Activated CD8-positive, alpha-beta T cell treated with anti-CD3 and anti-CD28 coated beads for 36 hours (primary cell): ENCODE data around the gene CAMSAP3. TPM values are rescaled to one million over a fixed set of nuclear protein-coding genes. Genes with fewer than 3 reads are reported as not detected.

Experiments used
- ATAC-seq: fragments of 200-7000 bp; cut with Tn5 transposase; one replicate; pipeline ENCODE4 v1.10.0; 2021; ENCODE audit warnings: mild to moderate bottlenecking, moderate library complexity
- CTCF ChIA-PET: fragments of 350-600 bp; sonication (Branson Sonifier 250); formaldehyde crosslinking; loops from one replicate; lab custom pipeline; 2021; ENCODE audit warnings: antibody characterized with exemption; lab: Charles Lee
- POLR2A ChIA-PET: fragments of 350-600 bp; sonication (Branson Sonifier 250); formaldehyde crosslinking; loops from one replicate; lab custom pipeline; 2021; ENCODE audit warnings: antibody characterized with exemption; lab: Charles Lee
- DNase-seq: peaks from one replicate; pipeline ENCODE4 v3.0.0-alpha.2; 2020
- H3K27ac Mint-ChIP-seq: one replicate; pipeline ENCODE4 v1.8.0; 2021; ENCODE audit warnings: mild to moderate bottlenecking, mixed read lengths
- H3K27me3 Mint-ChIP-seq: one replicate; pipeline ENCODE4 v1.8.0; 2021; ENCODE audit warnings: mixed read lengths
- H3K36me3 Mint-ChIP-seq: one replicate; pipeline ENCODE4 v1.8.0; 2021; ENCODE audit warnings: low read depth, mixed read lengths
- H3K4me1 Mint-ChIP-seq: one replicate; pipeline ENCODE4 v1.8.0; 2021; ENCODE audit warnings: low read depth, mixed read lengths
- H3K4me3 Mint-ChIP-seq: one replicate; pipeline ENCODE4 v1.8.0; 2021; ENCODE audit warnings: mild to moderate bottlenecking, moderate library complexity, mixed read lengths
- H3K9me3 Mint-ChIP-seq: one replicate; pipeline ENCODE4 v1.8.0; 2021; ENCODE audit warnings: mixed read lengths
- intact Hi-C: fragments of 100-400 bp; cut with micrococcal nuclease; formaldehyde crosslinking; loops from one replicate; pipeline ENCODE4 v1.10.0; 2022
- total RNA-seq, 2 experiments: library from RNA; stranded (reverse); gene quantifications; one replicate each; pipeline ENCODE4 v1.2.3, GENCODE V29; 2021
- TF ChIP-seq, protein P1 (sequence below): fragments of 200-600 bp; IDR thresholded peaks from one replicate; pipeline ENCODE4 v1.8.0; 2022; ENCODE audit warnings: antibody characterized with exemption, mild to moderate bottlenecking

CAMSAP3 gene
- total RNA-seq, 2 experiments from 2014 or later: 0.25 to 0.63 TPM

DNA sequence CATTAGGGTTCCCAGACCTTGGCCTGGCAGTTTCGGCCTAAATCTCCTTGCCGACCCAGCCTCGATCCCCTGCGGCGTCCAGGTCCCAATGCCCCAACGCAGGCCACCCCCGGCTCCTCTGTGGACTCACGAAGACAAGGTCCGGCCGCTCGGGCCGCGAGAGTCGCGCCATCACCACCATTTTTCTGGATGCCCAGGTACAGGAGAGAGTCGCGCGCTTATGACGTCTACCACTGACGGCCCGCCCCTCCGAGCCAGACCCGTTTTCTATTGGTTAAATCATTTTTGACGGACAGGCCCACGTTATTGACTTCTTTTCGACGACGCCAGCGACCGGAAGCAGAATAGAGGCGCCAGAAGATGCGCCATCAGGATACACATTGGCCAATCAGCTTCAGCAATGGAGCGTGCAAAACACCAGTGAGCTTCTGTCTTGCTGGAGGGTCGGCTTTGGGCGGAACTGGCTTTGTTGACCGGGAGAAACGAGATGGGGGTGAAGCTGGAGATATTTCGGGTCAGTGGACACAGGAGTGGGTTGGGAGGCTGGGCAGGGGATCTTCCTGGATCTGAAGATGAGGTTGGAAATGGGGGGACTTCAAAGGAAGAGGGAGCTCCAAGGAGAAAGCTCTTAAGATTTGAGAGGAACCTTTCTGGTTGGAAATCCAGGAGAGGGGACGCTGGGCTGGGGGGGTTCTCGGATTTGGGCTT is 33.8 kb downstream of the CAMSAP3 start, which contains the start of the genes PET100 and XAB2:
PET100 (plus strand) TSS at position 447 of the 708 bp plus-strand sequence; CDS start at position 488, 41 bp downstream.
XAB2 (minus strand) TSS at position 199 of the 708 bp plus-strand sequence; CDS start at position 181, 18 bp downstream.
- H3K9me3 Mint-ChIP-seq: no peaks in the 10 kb centered on the region
- TF ChIP-seq, protein P1, sequence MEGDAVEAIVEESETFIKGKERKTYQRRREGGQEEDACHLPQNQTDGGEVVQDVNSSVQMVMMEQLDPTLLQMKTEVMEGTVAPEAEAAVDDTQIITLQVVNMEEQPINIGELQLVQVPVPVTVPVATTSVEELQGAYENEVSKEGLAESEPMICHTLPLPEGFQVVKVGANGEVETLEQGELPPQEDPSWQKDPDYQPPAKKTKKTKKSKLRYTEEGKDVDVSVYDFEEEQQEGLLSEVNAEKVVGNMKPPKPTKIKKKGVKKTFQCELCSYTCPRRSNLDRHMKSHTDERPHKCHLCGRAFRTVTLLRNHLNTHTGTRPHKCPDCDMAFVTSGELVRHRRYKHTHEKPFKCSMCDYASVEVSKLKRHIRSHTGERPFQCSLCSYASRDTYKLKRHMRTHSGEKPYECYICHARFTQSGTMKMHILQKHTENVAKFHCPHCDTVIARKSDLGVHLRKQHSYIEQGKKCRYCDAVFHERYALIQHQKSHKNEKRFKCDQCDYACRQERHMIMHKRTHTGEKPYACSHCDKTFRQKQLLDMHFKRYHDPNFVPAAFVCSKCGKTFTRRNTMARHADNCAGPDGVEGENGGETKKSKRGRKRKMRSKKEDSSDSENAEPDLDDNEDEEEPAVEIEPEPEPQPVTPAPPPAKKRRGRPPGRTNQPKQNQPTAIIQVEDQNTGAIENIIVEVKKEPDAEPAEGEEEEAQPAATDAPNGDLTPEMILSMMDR: no peak
- intact Hi-C loops: no loop called here
- CTCF ChIA-PET: interaction anchor here (1.1 to 4.0 kb wide), 6 partner anchors 9 to 63 kb away, joined by 4 to 18 read pairs (median 5); partner anchors contain the start of gene TRAPPC5
- H3K4me1 Mint-ChIP-seq: peaks cover 31% of the 10 kb centered on the region
- DNase-seq (peak; percentile 97), ATAC-seq (peak; percentile 99)
- H3K27ac Mint-ChIP-seq: peak within 1 kb of the TSS; percentile 93
- POLR2A ChIA-PET: interaction anchor here (0.6 to 2.0 kb wide), 16 partner anchors 8 to 240 kb away, joined by 3 to 10 read pairs (median 4); partner anchors contain the start of genes PNPLA6, STXBP2 and TRAPPC5
- peaks cover 4% of the 10 kb centered on the region for H3K36me3 Mint-ChIP-seq
- peak within 1 kb of the TSS; percentile 83 for H3K4me3 Mint-ChIP-seq
- H3K27me3 Mint-ChIP-seq: no peaks in the 10 kb centered on the region

DNA sequence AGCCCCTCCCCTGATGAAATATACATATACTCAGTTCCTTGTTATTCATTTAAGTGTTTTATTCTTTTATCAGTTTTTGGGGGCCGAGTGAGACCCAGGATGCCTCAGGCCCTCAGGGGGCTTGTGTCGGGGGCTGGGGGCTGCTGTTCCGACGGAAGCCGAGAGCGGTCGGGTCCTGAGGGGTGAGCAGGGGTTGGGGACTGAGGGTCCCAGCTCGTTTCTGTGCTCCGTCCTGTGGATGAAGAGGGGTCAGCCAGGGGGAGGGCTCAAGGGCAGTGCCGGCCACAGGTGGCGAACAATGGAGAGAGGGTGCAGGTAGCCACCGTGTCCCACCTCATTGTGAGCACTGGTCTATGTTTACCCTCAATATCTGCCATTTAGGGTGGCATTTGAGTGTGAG is 35.9 kb downstream of the CAMSAP3 start:
- intact Hi-C loops: no loop called here
- ChIA-PET POLR2A (interaction anchor here (1.7 kb wide), 1 partner anchor 13 kb away, joined by 3 read pairs; no protein-coding TSS in a partner anchor), CTCF (interaction anchor here (3.2 to 4.0 kb wide), 2 partner anchors 49 to 63 kb away, joined by 17 to 18 read pairs; partner anchors contain the start of gene TRAPPC5)
- H3K27me3 Mint-ChIP-seq: no peaks in the 10 kb centered on the region
- peaks cover 42% of the 10 kb centered on the region for H3K4me1 Mint-ChIP-seq
- TF ChIP-seq, protein P1: no peak
- H3K27ac Mint-ChIP-seq: no peak overlapping the region
- ATAC-seq: no peak
- H3K36me3 Mint-ChIP-seq: peaks cover 4% of the 10 kb centered on the region
- peak overlapping the region; percentile 34 for H3K4me3 Mint-ChIP-seq
- no peak for DNase-seq
- H3K9me3 Mint-ChIP-seq: no peaks in the 10 kb centered on the region

DNA sequence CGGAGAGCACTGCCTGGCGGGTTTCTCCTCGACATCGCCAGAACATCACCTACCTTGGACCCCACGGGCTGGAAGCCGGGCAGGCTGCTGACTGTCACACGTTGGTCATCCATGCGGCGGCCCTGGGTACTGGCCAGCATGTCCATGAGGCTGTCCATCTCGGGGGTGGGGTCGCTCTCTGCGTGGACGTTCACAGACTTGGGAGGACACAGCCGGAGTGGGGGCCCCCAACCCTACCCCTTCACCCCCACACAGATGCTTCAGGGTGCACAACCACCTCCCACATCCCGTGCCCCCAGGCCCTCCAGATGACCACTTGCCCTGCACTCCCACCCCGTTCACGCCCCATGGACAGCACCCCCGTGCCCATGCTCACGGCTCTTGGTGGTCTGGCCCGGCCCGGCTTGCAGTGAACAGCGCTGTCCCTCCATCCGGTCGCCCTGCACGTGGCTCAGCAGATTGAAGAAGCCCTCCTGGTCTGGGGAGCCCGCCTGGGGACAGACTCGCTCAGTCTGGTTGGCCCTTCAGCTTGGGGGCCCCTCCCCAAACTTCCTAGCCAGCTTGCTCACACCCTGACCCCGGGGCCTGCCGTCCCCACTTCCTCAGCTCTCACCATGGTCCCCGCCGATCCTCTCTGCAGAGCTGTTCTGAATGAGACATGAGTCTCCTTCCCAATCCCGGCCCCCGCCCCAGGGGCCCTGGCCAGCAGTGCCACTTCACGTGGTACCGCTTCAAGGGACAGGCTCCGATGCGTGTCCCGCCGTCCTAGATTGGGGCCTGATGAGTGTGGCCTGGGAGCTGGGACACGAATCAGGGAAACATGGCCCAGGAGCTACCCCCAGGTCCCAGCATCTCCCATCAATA is 36.9 kb downstream of the CAMSAP3 start:
- Mint-ChIP-seq H3K27ac (no peak overlapping the region), H3K27me3 (no peaks in the 10 kb centered on the region), H3K4me1 (peaks cover 39% of the 10 kb centered on the region), H3K4me3 (no peak overlapping the region), H3K36me3 (peaks cover 1% of the 10 kb centered on the region), H3K9me3 (no peaks in the 10 kb centered on the region)
- DNase-seq: no peak
- TF ChIP-seq, protein P1: no peak
- CTCF ChIA-PET: interaction anchor here (0.8 kb wide), 1 partner anchor 20 kb away, joined by 3 read pairs; no protein-coding TSS in a partner anchor
- no peak for ATAC-seq
- POLR2A ChIA-PET: interaction anchor here (0.5 to 1.4 kb wide), 3 partner anchors 10 to 363 kb away, joined by 3 to 4 read pairs (median 3); no protein-coding TSS in a partner anchor
- intact Hi-C loops: no loop called here

DNA sequence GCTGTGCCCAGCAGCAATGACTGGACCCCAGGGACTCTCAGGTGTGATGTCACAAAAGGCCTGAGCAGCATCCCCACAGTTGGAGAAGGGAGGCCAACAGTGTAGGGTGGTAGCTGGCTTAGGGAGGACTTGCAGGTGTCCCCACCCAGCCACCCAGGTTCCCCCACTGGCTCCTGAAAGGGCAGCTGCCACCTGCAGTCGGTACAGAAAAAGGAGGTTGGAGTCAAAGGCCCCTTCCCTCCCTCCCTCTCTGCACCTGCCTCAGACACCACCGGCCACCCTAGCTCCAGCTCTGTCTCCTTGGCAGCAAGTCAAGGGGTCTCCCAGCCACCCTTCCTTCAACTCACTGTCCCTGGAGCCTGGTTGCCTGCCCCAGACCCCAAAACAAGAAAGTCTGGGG is 38.0 kb downstream of the CAMSAP3 start, which contains the start of gene PCP2:
PCP2 (minus strand) TSS at position 22 of the 400 bp plus-strand sequence. CDS start 262 bp downstream, outside the sequence.
- Mint-ChIP-seq H3K4me3 (no peak within 1 kb of the TSS), H3K36me3 (peaks cover 3% of the 10 kb centered on the region), H3K4me1 (peaks cover 33% of the 10 kb centered on the region), H3K27ac (no peak within 1 kb of the TSS), H3K9me3 (no peaks in the 10 kb centered on the region), H3K27me3 (no peaks in the 10 kb centered on the region)
- intact Hi-C loops: no loop called here
- no peak for ATAC-seq
- TF ChIP-seq, protein P1: no peak
- DNase-seq: no peak
- POLR2A ChIA-PET: interaction anchor here (1.2 to 2.9 kb wide), 3 partner anchors 11 to 16 kb away, joined by 3 to 10 read pairs (median 4); no protein-coding TSS in a partner anchor
- CTCF ChIA-PET: interaction anchor here (0.8 to 1.3 kb wide), 2 partner anchors 19 to 65 kb away, joined by 3 read pairs; no protein-coding TSS in a partner anchor
